H1 (cell line): ENCODE data around the gene MARS1. TPM values are rescaled to one million over a fixed set of nuclear protein-coding genes. Genes with fewer than 3 reads are reported as not detected.

ENCODE experiments used
- CTCF ChIA-PET: fragments of 300-600 bp; sonication (Branson Sonifier 250); formaldehyde crosslinking; loops from one replicate; lab custom pipeline; 2021; ENCODE audit not compliant: partially characterized antibody; lab: Charles Lee
- POLR2A ChIA-PET: fragments of 300-600 bp; sonication (Branson Sonifier 250); formaldehyde crosslinking; loops from one replicate; lab custom pipeline; 2021; ENCODE audit warnings: inconsistent platforms; ENCODE audit not compliant: partially characterized antibody; lab: Charles Lee
- DNase-seq, 2 experiments: peaks; one replicate each; pipeline versions ENCODE4 v3.0.0 to v3.0.0-alpha.2; 2010 to 2022; ENCODE audit warnings: low spot score in 2 of 2, low read depth in 1 of 2, mixed read lengths in 1 of 2
- FAIRE-seq: peaks from 2 replicates; lab custom pipeline; 2011; peaks lifted over from hg19 to GRCh38; lab: Jason Lieb, UNC
- H2AFZ ChIP-seq: 2 replicates; pipeline ENCODE4 v1.8.1; 2012; ENCODE audit warnings: low read length, inconsistent platforms
- H2AK5ac ChIP-seq: 2 replicates; pipeline ENCODE4 v1.6.1; 2013; ENCODE audit warnings: low read depth, low read length
- H2BK120ac ChIP-seq: replicated peaks from 2 replicates; pipeline ENCODE3; 2013; ENCODE audit warnings: low read depth, low read length, inconsistent platforms
- H2BK12ac ChIP-seq: 2 replicates; pipeline ENCODE4 v1.6.1; 2013; ENCODE audit warnings: low read depth, low read length
- H2BK15ac ChIP-seq: 2 replicates; pipeline ENCODE4 v1.6.1; 2013; ENCODE audit warnings: low read length
- H2BK20ac ChIP-seq: 2 replicates; pipeline ENCODE4 v1.6.1; 2013; ENCODE audit warnings: low read length
- H2BK5ac ChIP-seq: 2 replicates; pipeline ENCODE4 v1.6.1; 2013; ENCODE audit warnings: low read depth, low read length
- H3K14ac ChIP-seq: 2 replicates; pipeline ENCODE4 v1.6.1; 2013; ENCODE audit warnings: inconsistent platforms; ENCODE audit not compliant: insufficient read length
- H3K18ac ChIP-seq: 2 replicates; pipeline ENCODE4 v1.6.1; 2013; ENCODE audit warnings: low read length; ENCODE audit errors: extremely low read depth
- H3K23ac ChIP-seq: 2 replicates; pipeline ENCODE4 v1.6.1; 2013; ENCODE audit warnings: inconsistent platforms; ENCODE audit not compliant: insufficient read length
- H3K23me2 ChIP-seq: 2 replicates; pipeline ENCODE4 v1.6.1; 2013; ENCODE audit warnings: low read depth, low read length
- H3K27ac ChIP-seq: 2 replicates; pipeline ENCODE4 v1.6.1; 2011; ENCODE audit warnings: low read depth, low read length, inconsistent platforms
- H3K27me3 ChIP-seq, 4 experiments: replicated peaks in 1 of 4; 1 replicate in 1 of 4; 2 replicates in 3 of 4; pipeline versions ENCODE4 v1.6.1 to v1.8.1; 2011 to 2013; ENCODE audit warnings: low read length in 3 of 4, mild to moderate bottlenecking in 3 of 4, inconsistent platforms in 2 of 4, mixed read lengths in 2 of 4, moderate library complexity in 1 of 4; ENCODE audit not compliant: control insufficient read depth in 3 of 4, insufficient read depth in 3 of 4; ENCODE audit errors: extremely low read depth in 1 of 4
- H3K36me3 ChIP-seq, 4 experiments: 2 replicates each; pipeline versions ENCODE4 v1.6.1 to v1.8.1; 2011 to 2013; ENCODE audit warnings: mild to moderate bottlenecking in 4 of 4, low read length in 3 of 4, moderate library complexity in 2 of 4, control low read depth in 1 of 4, inconsistent platforms in 1 of 4; ENCODE audit not compliant: insufficient read depth in 4 of 4, control insufficient read depth in 2 of 4
- H3K4ac ChIP-seq: replicated peaks from 2 replicates; pipeline ENCODE3; 2013; ENCODE audit warnings: low read length, low read depth, mixed read lengths, inconsistent platforms; ENCODE audit not compliant: insufficient read length
- H3K4me1 ChIP-seq, 4 experiments: replicated peaks in 1 of 4; 1 replicate in 1 of 4; 2 replicates in 3 of 4; pipeline versions ENCODE4 v1.6.1 to v1.8.1; 2011 to 2013; ENCODE audit warnings: low read length in 3 of 4, inconsistent platforms in 2 of 4, mixed read lengths in 1 of 4; ENCODE audit not compliant: insufficient read depth in 4 of 4, control insufficient read depth in 3 of 4
- H3K4me2 ChIP-seq, 2 experiments: 2 replicates each; pipeline versions ENCODE4 v1.6.1 to v1.8.1; 2011 to 2013; ENCODE audit warnings: low read depth in 2 of 2, low read length in 2 of 2, control low read depth in 1 of 2, inconsistent platforms in 1 of 2, mild to moderate bottlenecking in 1 of 2; ENCODE audit not compliant: insufficient read depth in 1 of 2
- H3K4me3 ChIP-seq, 4 experiments: fragments of 200-600, 300-600 bp in 1 of 4; sonication (generic), shearing (Covaris generic), sonication (Bioruptor Twin) in 1 of 4; 2 replicates each; pipeline versions ENCODE4 v1.5.1 to v1.8.1; 2011 to 2016; ENCODE audit warnings: low read length in 4 of 4, low read depth in 3 of 4, control low read depth in 2 of 4, inconsistent platforms in 2 of 4, mild to moderate bottlenecking in 2 of 4, mixed read lengths in 1 of 4, moderate library complexity in 1 of 4; ENCODE audit not compliant: insufficient read depth in 2 of 4; ENCODE audit errors: extremely low read depth in 1 of 4
- H3K56ac ChIP-seq: replicated peaks from 2 replicates; pipeline ENCODE3; 2013; ENCODE audit warnings: low read depth, mild to moderate bottlenecking, mixed read lengths, low read length, inconsistent platforms; ENCODE audit not compliant: insufficient read length
- H3K79me1 ChIP-seq: 2 replicates; pipeline ENCODE4 v1.6.1; 2013; ENCODE audit warnings: low read depth, low read length, control low read depth
- H3K79me2 ChIP-seq, 2 experiments: 2 replicates each; pipeline versions ENCODE4 v1.6.1 to v1.8.1; 2012 to 2013; ENCODE audit warnings: low read length in 2 of 2, mild to moderate bottlenecking in 2 of 2, inconsistent platforms in 1 of 2; ENCODE audit not compliant: insufficient read depth in 2 of 2, control insufficient read depth in 1 of 2
- H3K9ac ChIP-seq, 4 experiments: replicated peaks in 1 of 4; 1 replicate in 1 of 4; 2 replicates in 3 of 4; pipeline versions ENCODE4 v1.6.1 to v1.8.1; 2011 to 2013; ENCODE audit warnings: low read depth in 3 of 4, low read length in 3 of 4, control low read depth in 2 of 4, mild to moderate bottlenecking in 2 of 4, moderate library complexity in 2 of 4, inconsistent platforms in 1 of 4; ENCODE audit errors: extremely low read depth in 1 of 4
- H3K9me3 ChIP-seq, 2 experiments: 2 replicates each; pipeline versions ENCODE4 v1.6.1 to v1.8.1; 2012 to 2013; ENCODE audit warnings: mild to moderate bottlenecking in 2 of 2, moderate library complexity in 2 of 2, control low read depth in 1 of 2, inconsistent platforms in 1 of 2, low read depth in 1 of 2, low read length in 1 of 2, mixed read lengths in 1 of 2; ENCODE audit not compliant: insufficient read depth in 2 of 2
- H4K20me1 ChIP-seq, 2 experiments: replicated peaks in 1 of 2; 2 replicates each; pipeline versions ENCODE3 to v1.8.1; 2011 to 2013; ENCODE audit warnings: inconsistent platforms in 2 of 2, low read length in 2 of 2, mild to moderate bottlenecking in 1 of 2; ENCODE audit not compliant: insufficient read depth in 2 of 2, control insufficient read depth in 1 of 2
- H4K5ac ChIP-seq: 2 replicates; pipeline ENCODE4 v1.6.1; 2013; ENCODE audit warnings: low read length, low read depth, mixed read lengths, inconsistent platforms; ENCODE audit not compliant: insufficient read length
- H4K8ac ChIP-seq: 2 replicates; pipeline ENCODE4 v1.8.0; 2013; ENCODE audit warnings: mild to moderate bottlenecking, moderate library complexity, low read length, inconsistent platforms; ENCODE audit not compliant: insufficient read depth; ENCODE audit errors: extremely low read depth
- H4K91ac ChIP-seq: replicated peaks from 2 replicates; pipeline ENCODE3; 2013; ENCODE audit warnings: low read length, mixed read lengths, inconsistent platforms; ENCODE audit not compliant: insufficient read length
- CBX5 ChIP-seq: fragments of 300-800, 300-1000 bp; sonication (generic); IDR thresholded peaks from 2 replicates; pipeline ENCODE4 v1.7.1; 2016; ENCODE audit warnings: antibody characterized with exemption, low read length, low read depth
- EP300 ChIP-seq, 2 experiments: IDR thresholded peaks; 1 replicate in 1 of 2; 2 replicates in 1 of 2; pipeline ENCODE4 v1.6.1; 2011 to 2012; ENCODE audit warnings: low read depth in 2 of 2, low read length in 2 of 2, mild to moderate bottlenecking in 2 of 2, borderline replicate concordance in 1 of 2, inconsistent platforms in 1 of 2, moderate library complexity in 1 of 2
- JUND ChIP-seq: IDR thresholded peaks from 2 replicates; pipeline ENCODE4 v1.6.1; 2011; ENCODE audit warnings: mild to moderate bottlenecking, improper control_type of control experiment, low read length
- RNF2 ChIP-seq: fragments of 200-900, 300-1000 bp; sonication (generic); IDR thresholded peaks from 2 replicates; pipeline ENCODE4 v1.7.1; 2016; ENCODE audit warnings: borderline replicate concordance, low read depth, mild to moderate bottlenecking, antibody characterized with exemption, low read length; ENCODE audit not compliant: poor library complexity, severe bottlenecking; ENCODE audit errors: missing control alignments
- SAP30 ChIP-seq: fragments of 300-600 bp; sonication (generic); IDR thresholded peaks from 2 replicates; pipeline ENCODE4 v1.7.1; 2012; ENCODE audit warnings: low read length, moderate library complexity, mild to moderate bottlenecking, inconsistent platforms; ENCODE audit not compliant: insufficient read depth, insufficient replicate concordance
- SIN3A ChIP-seq, 2 experiments: IDR thresholded peaks in 1 of 2; conservative IDR thresholded peaks in 1 of 2; 2 replicates each; pipeline ENCODE4 v1.6.1; 2011 to 2012; ENCODE audit warnings: low read length in 2 of 2, improper control_type of control experiment in 1 of 2, low read depth in 1 of 2, mild to moderate bottlenecking in 1 of 2
- TBP ChIP-seq: IDR thresholded peaks from 2 replicates; pipeline ENCODE4 v1.6.1; 2011; ENCODE audit warnings: low read depth, low read length, improper control_type of control experiment
- ZNF274 ChIP-seq: IDR thresholded peaks from 2 replicates; pipeline ENCODE4 v1.7.0; 2012; ENCODE audit warnings: low read length, borderline replicate concordance; ENCODE audit errors: extremely low read depth
- WGBS, 2 experiments: shearing (Covaris generic) in 1 of 2; methylation state at CpG; one replicate each; pipeline versions ENCODE4 v1.1.6 to v1.1.7; 2013 to 2015; ENCODE audit warnings: low lambda C conversion rate in 2 of 2, mixed read lengths in 2 of 2, inconsistent platforms in 1 of 2, low coverage in 1 of 2, missing lambda C conversion rate in 1 of 2; ENCODE audit not compliant: insufficient replicate concordance in 2 of 2, insufficient coverage in 1 of 2, insufficient read length in 1 of 2; ENCODE audit errors: extremely low coverage in 1 of 2, missing lambda C conversion rate in 1 of 2; 5-methylcytosine and 5-hydroxymethylcytosine counted together
- polyA plus RNA-seq, 7 experiments: library from polyadenylated mRNA; depleted of rRNA in 3 of 7; stranded (reverse) in 5 of 7; unstranded in 2 of 7; fragments of >200 nt in 5 of 7; fragments of 200-250 nt in 2 of 7; gene quantifications; 1 replicate in 5 of 7; 2 replicates in 1 of 7; 4 replicates in 1 of 7; pipeline versions ENCODE4 v1.2.1 to v1.2.3, GENCODE V29; 2011 to 2013; ENCODE audit warnings: missing spikeins in 2 of 7, mixed read lengths in 2 of 7
- total RNA-seq: library from RNA; stranded (reverse); fragmentation: NEBNext Ultra II Directional; extraction: Animal tissue kit (Norgen Biotek cat#: 25700); gene quantifications from 2 replicates; pipeline ENCODE4 v1.2.1, GENCODE V29; 2021
- TF ChIP-seq, protein P1 (sequence below): IDR thresholded peaks from 2 replicates; pipeline ENCODE4 v1.6.1; 2012; ENCODE audit warnings: low read length, inconsistent platforms

The MARS1 gene
- total and polyA plus RNA-seq, 2 of the 8 experiments (the other 6 are each of a cell fraction or from before 2014, with no cell fraction given) = 194 to 407 TPM

- Histone ChIP-seq H3K18ac (no peak overlapping the region), H3K9ac (no peak overlapping the region)
- TF ChIP-seq EP300 (IDR thresholded peaks at IDR 0.05; ENCODE audit: borderline replicate concordance in 1 of 2, low read depth in 2 of 2, low read length in 2 of 2) = no peak
- TF ChIP-seq, protein P1, sequence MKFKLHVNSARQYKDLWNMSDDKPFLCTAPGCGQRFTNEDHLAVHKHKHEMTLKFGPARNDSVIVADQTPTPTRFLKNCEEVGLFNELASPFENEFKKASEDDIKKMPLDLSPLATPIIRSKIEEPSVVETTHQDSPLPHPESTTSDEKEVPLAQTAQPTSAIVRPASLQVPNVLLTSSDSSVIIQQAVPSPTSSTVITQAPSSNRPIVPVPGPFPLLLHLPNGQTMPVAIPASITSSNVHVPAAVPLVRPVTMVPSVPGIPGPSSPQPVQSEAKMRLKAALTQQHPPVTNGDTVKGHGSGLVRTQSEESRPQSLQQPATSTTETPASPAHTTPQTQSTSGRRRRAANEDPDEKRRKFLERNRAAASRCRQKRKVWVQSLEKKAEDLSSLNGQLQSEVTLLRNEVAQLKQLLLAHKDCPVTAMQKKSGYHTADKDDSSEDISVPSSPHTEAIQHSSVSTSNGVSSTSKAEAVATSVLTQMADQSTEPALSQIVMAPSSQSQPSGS = no peak
- TF ChIP-seq CBX5 = no peak
- no peak for TF ChIP-seq RNF2
- no peak for TF ChIP-seq SIN3A (conservative IDR thresholded peaks at IDR 0.05 in 1 of 2, IDR thresholded peaks at IDR 0.05 in 1 of 2; ENCODE audit: low read depth in 1 of 2, low read length in 2 of 2)
- TF ChIP-seq JUND = no peak
- no peak for TF ChIP-seq ZNF274
- no peak for TF ChIP-seq SAP30
- TF ChIP-seq TBP = no peak
Observed at GRCh38 chr12:57526477-57527126, 38.7 kb downstream of the MARS1 start.

More at GRCh38 chr12:57526477-57527126, 38.7 kb downstream of the MARS1 start:
- no peak overlapping the region for H2BK5ac ChIP-seq
- no peak for FAIRE-seq
- H3K4ac ChIP-seq = no peak overlapping the region
- no peak overlapping the region for H2AK5ac ChIP-seq
- H4K20me1 ChIP-seq = peaks cover 3 to 13% of the 10 kb centered on the region in 2 experiments
- no peaks in the 10 kb centered on the region for H3K9me3 ChIP-seq
- no peak overlapping the region for H3K4me3 ChIP-seq
- H3K4me1 ChIP-seq = peaks cover 5 to 14% (median 7%) of the 10 kb centered on the region in 4 experiments; a peak in 6 of 7 replicates
- ChIA-PET POLR2A (interaction anchor here (0.6 to 7.3 kb wide), 21 partner anchors 8 to 209 kb away, joined by 3 to 56 read pairs (median 4); partner anchors contain the start of genes DCTN2, DTX3, INHBE and PIP4K2C), CTCF (interaction anchor here (0.6 to 4.8 kb wide), 5 partner anchors 10 to 1158 kb away, joined by 3 to 29 read pairs (median 5); partner anchors contain the start of gene GLI1)
- H4K5ac ChIP-seq = no peak overlapping the region
- no peak overlapping the region for H3K23ac ChIP-seq
- H3K56ac ChIP-seq = no peak overlapping the region
- no peak overlapping the region for H2BK12ac ChIP-seq
- no peak overlapping the region for H2AFZ ChIP-seq
- H3K36me3 ChIP-seq = peaks cover 2 to 54% (median 20%) of the 10 kb centered on the region in 4 experiments; a peak in 6 of 8 replicates
- no peak overlapping the region for H2BK15ac ChIP-seq
- peaks cover 8% of the 10 kb centered on the region; the same call in 1 of the 2 replicates for H3K23me2 ChIP-seq
- H4K8ac ChIP-seq = no peak overlapping the region
- H3K79me2 ChIP-seq = peaks cover 0 to 9% of the 10 kb centered on the region in 2 experiments; a peak in 1 of 4 replicates
- no peak overlapping the region for H4K91ac ChIP-seq
- WGBS, 2 experiments = 73% methylated on average over 4 of the region's 4 CpGs; no CpG with 5 or more reads in 1 of the 2 experiments
- no peaks in the 10 kb centered on the region; the same call in 1 of the 2 replicates for H3K79me1 ChIP-seq
- no peak overlapping the region for H3K4me2 ChIP-seq
- no peak overlapping the region for H3K27ac ChIP-seq
- H2BK120ac ChIP-seq = no peak overlapping the region
- no peak for DNase-seq
- H3K27me3 ChIP-seq = no peaks in the 10 kb centered on the region
- H2BK20ac ChIP-seq = no peak overlapping the region
- H3K14ac ChIP-seq = no peak overlapping the region
